PC-3 (cell line): ENCODE measurements around the gene ROBO2. TPM values are rescaled to one million over a fixed set of nuclear protein-coding genes. Genes with fewer than 3 reads are reported as not detected.

Source experiments
- ATAC-seq: fragments of 200-7000 bp; cut with Tn5 transposase; 2 replicates; pipeline ENCODE4 v1.9.1; 2020; ENCODE audit warnings: mild to moderate bottlenecking, moderate library complexity
- BruUV-seq: library from RNA; stranded (reverse); fragments of 400-500 nt; replicated peaks from 2 replicates; lab custom pipeline; 2021; lab: Mats Ljungman, UMichigan
- CTCF ChIA-PET: fragments of 300-600 bp; sonication (Branson Sonifier 250); formaldehyde crosslinking; loops from one replicate; lab custom pipeline; 2022; ENCODE audit warnings: antibody characterized with exemption; lab: Charles Lee
- POLR2A ChIA-PET: fragments of 300-600 bp; sonication (Branson Sonifier 250); formaldehyde crosslinking; loops from one replicate; lab custom pipeline; 2022; ENCODE audit warnings: antibody characterized with exemption; ENCODE audit not compliant: unreplicated experiment; lab: Charles Lee
- DNase-seq: peaks from one replicate; pipeline ENCODE4 v3.0.0-alpha.2; 2015
- H2AFZ ChIP-seq: fragments of 300-600 bp; sonication (generic); 2 replicates; pipeline ENCODE4 v1.6.0; 2016; ENCODE audit warnings: antibody characterized with exemption, low read length
- H3F3A ChIP-seq: fragments of 300-600 bp; sonication (generic); one replicate; pipeline ENCODE4 v1.6.0; 2017; ENCODE audit warnings: antibody characterized with exemption, low read length, control low read depth, mild to moderate bottlenecking; ENCODE audit not compliant: unreplicated experiment
- H3K27ac ChIP-seq: fragments of 300-600 bp; sonication (generic); 2 replicates; pipeline ENCODE4 v1.5.1; 2016; ENCODE audit warnings: mild to moderate bottlenecking, low read length
- H3K27me3 ChIP-seq: fragments of 300-600 bp; sonication (generic); 2 replicates; pipeline ENCODE4 v1.6.1; 2016; ENCODE audit warnings: low read length, mixed read lengths
- H3K36me3 ChIP-seq: fragments of 300-600 bp; sonication (generic); 2 replicates; pipeline ENCODE4 v1.6.1; 2016; ENCODE audit warnings: low read depth, mixed run types, low read length, mixed read lengths
- H3K4me1 ChIP-seq: fragments of 300-600 bp; sonication (generic); 2 replicates; pipeline ENCODE4 v1.5.1; 2016; ENCODE audit warnings: low read length; ENCODE audit not compliant: insufficient read depth
- H3K4me2 ChIP-seq: fragments of 300-600 bp; sonication (generic); 2 replicates; pipeline ENCODE4 v1.6.0; 2016; ENCODE audit warnings: low read length
- H3K4me3 ChIP-seq: fragments of 300-600 bp; sonication (generic); 2 replicates; pipeline ENCODE4 v1.5.1; 2016; ENCODE audit warnings: mild to moderate bottlenecking, low read length, mixed read lengths
- H3K79me2 ChIP-seq: fragments of 300-600 bp; sonication (generic); 2 replicates; pipeline ENCODE4 v1.6.1; 2017; ENCODE audit warnings: low read length, mixed read lengths
- H3K9ac ChIP-seq: fragments of 300-600 bp; sonication (generic); 2 replicates; pipeline ENCODE4 v1.6.0; 2016; ENCODE audit warnings: mild to moderate bottlenecking, low read length
- H3K9me2 ChIP-seq: fragments of 300-600 bp; sonication (generic); replicated peaks from 2 replicates; pipeline ENCODE4 v1.6.1; 2016; ENCODE audit warnings: mixed run types, low read length, mixed read lengths
- H3K9me3 ChIP-seq: fragments of 300-600 bp; sonication (generic); 2 replicates; pipeline ENCODE4 v1.6.1; 2016; ENCODE audit warnings: low read length, mixed read lengths
- H4K20me1 ChIP-seq: fragments of 300-600 bp; sonication (generic); 2 replicates; pipeline ENCODE4 v1.6.1; 2016; ENCODE audit warnings: low read length, mixed read lengths
- CTCF ChIP-seq: fragments of 300-600 bp; sonication (generic); conservative IDR thresholded peaks from 2 replicates; pipeline ENCODE4 v1.5.1; 2017; ENCODE audit warnings: antibody characterized with exemption, low read depth, mild to moderate bottlenecking, low read length
- EZH2 ChIP-seq: fragments of 300-600 bp; sonication (generic); IDR thresholded peaks from one replicate; pipeline ENCODE4 v1.6.1; 2017; ENCODE audit warnings: antibody characterized with exemption, mild to moderate bottlenecking, low read length; ENCODE audit not compliant: unreplicated experiment
- EZH2phosphoT487 ChIP-seq: fragments of 300-600 bp; sonication (generic); IDR thresholded peaks from 2 replicates; pipeline ENCODE4 v1.6.1; 2018; ENCODE audit warnings: mild to moderate bottlenecking, antibody characterized with exemption, low read length, borderline replicate concordance
- intact Hi-C: fragments of 100-400 bp; cut with micrococcal nuclease; formaldehyde crosslinking; loops from 2 replicates; pipeline ENCODE4 v1.9.0; 2023
- total RNA-seq: library from RNA; depleted of rRNA; stranded (reverse); fragments of >200 nt; gene quantifications from 2 replicates; pipeline ENCODE4 v1.2.3, GENCODE V29; 2014

Gene ROBO2
- total RNA-seq, 1 experiment from 2014 or later = not detected

- H3K4me3 ChIP-seq = no peak overlapping the region
- no peaks in the 10 kb centered on the region for H4K20me1 ChIP-seq
- ChIA-PET CTCF (no interaction called here), POLR2A (no interaction called here)
- no peak overlapping the region for H3K27ac ChIP-seq
- no peaks in the 10 kb centered on the region for H3K79me2 ChIP-seq
- H3K27me3 ChIP-seq = peaks cover 21% of the 10 kb centered on the region
- H3K36me3 ChIP-seq = no peaks in the 10 kb centered on the region
- H3K9me2 ChIP-seq = no peaks in the 10 kb centered on the region
- H3F3A ChIP-seq = no peaks in the 10 kb centered on the region
- TF ChIP-seq EZH2phosphoT487 (no peak), CTCF (no peak), EZH2 (no peak)
- H3K4me1 ChIP-seq = no peaks in the 10 kb centered on the region
- no peaks in the 10 kb centered on the region for H3K9me3 ChIP-seq
- ATAC-seq (peak; percentile 42; the same call in 1 of the 2 replicates), DNase-seq (no peak)
- H2AFZ ChIP-seq = no peak overlapping the region
- no peak overlapping the region for H3K9ac ChIP-seq
- no peak overlapping the region for H3K4me2 ChIP-seq
- no TSS peak for BruUV-seq
- intact Hi-C loops = no loop called here
Observed at GRCh38 chr3:77475507-77475906, 435.6 kb downstream of the ROBO2 start.

- BruUV-seq = no TSS peak
- no peak for DNase-seq
- Histone ChIP-seq H2AFZ (no peak overlapping the region), H3F3A (no peaks in the 10 kb centered on the region), H4K20me1 (no peaks in the 10 kb centered on the region), H3K27ac (no peak overlapping the region), H3K4me1 (no peaks in the 10 kb centered on the region), H3K4me3 (no peak overlapping the region), H3K27me3 (peaks cover 16% of the 10 kb centered on the region), H3K36me3 (no peaks in the 10 kb centered on the region), H3K4me2 (no peak overlapping the region), H3K9me3 (no peaks in the 10 kb centered on the region), H3K9ac (no peak overlapping the region), H3K79me2 (no peaks in the 10 kb centered on the region), H3K9me2 (no peaks in the 10 kb centered on the region)
- POLR2A ChIA-PET = no interaction called here
- ATAC-seq = no peak
- CTCF ChIA-PET = no interaction called here
- TF ChIP-seq CTCF (no peak), EZH2 (no peak)
- intact Hi-C loops = no loop called here
Observed at GRCh38 chr3:77479021-77479420, 439.1 kb downstream of the ROBO2 start.

GRCh38 chr3:77489216-77489615 lies 449.3 kb downstream of the ROBO2 start:
- Histone ChIP-seq H3K36me3 (no peaks in the 10 kb centered on the region), H2AFZ (no peak overlapping the region), H3K9me2 (no peaks in the 10 kb centered on the region), H3K27me3 (no peaks in the 10 kb centered on the region), H3K27ac (no peak overlapping the region), H3K4me1 (no peaks in the 10 kb centered on the region), H3K4me3 (no peak overlapping the region), H3K9ac (no peak overlapping the region), H3F3A (no peaks in the 10 kb centered on the region), H3K4me2 (no peak overlapping the region), H4K20me1 (no peaks in the 10 kb centered on the region), H3K9me3 (no peaks in the 10 kb centered on the region), H3K79me2 (no peaks in the 10 kb centered on the region)
- no peak for ATAC-seq
- ChIA-PET POLR2A (no interaction called here), CTCF (no interaction called here)
- no TSS peak for BruUV-seq
- no peak for DNase-seq
- no peak for TF ChIP-seq EZH2phosphoT487
- TF ChIP-seq CTCF = no peak
- TF ChIP-seq EZH2 = no peak
- intact Hi-C loops = no loop called here
